Uterus (tissue), 4 donors: ENCODE results near the gene PWWP2B. TPM values are rescaled to one million over a fixed set of nuclear protein-coding genes. Genes with fewer than 3 reads are reported as not detected.

Experiments used
- DNase-seq, 2 donors: peaks; one replicate each; pipeline ENCODE4 v3.0.0-alpha.2; 2019 to 2020
- H3K27ac ChIP-seq, 2 donors: fragments of 200-600 bp; sonication (generic); 1 replicate in 1 of 2; 2 replicates in 1 of 2; pipeline ENCODE4 v1.5.1; 2016 to 2018
- H3K27me3 ChIP-seq, 2 donors: fragments of 200-600 bp; sonication (generic); one replicate each; pipeline ENCODE4 v1.5.1; 2018 to 2019; ENCODE audit warnings: control low read depth in 1 of 2
- H3K36me3 ChIP-seq, 2 donors: fragments of 200-600 bp; sonication (generic); one replicate each; pipeline ENCODE4 v1.5.1; 2019; ENCODE audit warnings: control low read depth in 1 of 2
- H3K4me1 ChIP-seq, 2 donors: fragments of 200-600 bp; sonication (generic); one replicate each; pipeline ENCODE4 v1.5.1; 2018 to 2019; ENCODE audit warnings: control low read depth in 1 of 2
- H3K4me3 ChIP-seq, 2 donors: fragments of 200-600 bp; sonication (generic); 1 replicate in 1 of 2; 2 replicates in 1 of 2; pipeline ENCODE4 v1.5.1; 2018 to 2019; ENCODE audit warnings: mild to moderate bottlenecking in 1 of 2
- H3K9me3 ChIP-seq, 2 donors: fragments of 200-600 bp; sonication (generic); one replicate each; pipeline ENCODE4 v1.5.1; 2019; ENCODE audit warnings: control low read depth in 1 of 2
- CTCF ChIP-seq, 4 experiments: fragments of 200-600 bp in 2 of 4; fragments of 450-650 bp in 2 of 4; sonication (generic) in 2 of 4; IDR thresholded peaks; one replicate each; pipeline ENCODE4 v1.5.1; 2016 to 2019; ENCODE audit warnings: antibody characterized with exemption in 4 of 4, mild to moderate bottlenecking in 2 of 4, moderate library complexity in 1 of 4
- POLR2A ChIP-seq, 2 donors: fragments of 450-650 bp; IDR thresholded peaks; one replicate each; pipeline ENCODE4 v1.6.1; 2016; ENCODE audit warnings: antibody characterized with exemption in 2 of 2, mild to moderate bottlenecking in 1 of 2, moderate library complexity in 1 of 2
- intact Hi-C: fragments of 100-400 bp; cut with DNase I; formaldehyde crosslinking; loops from one replicate; pipeline ENCODE4 v1.15.1; 2023; ENCODE audit warnings: low total_unique reads
- total RNA-seq, 4 donors: library from RNA; depleted of rRNA in 3 of 4; stranded (reverse); fragments of >200 nt in 3 of 4; gene quantifications; one replicate each; pipeline versions ENCODE4 v1.1.0 to v1.2.4, GENCODE V29; 2014 to 2023
- donor health status: DM: yes; HTN: yes; CAD: no.

PWWP2B gene
- total RNA-seq, 4 donors from 2014 or later = 0.29 to 27.6 (median 8.3) TPM

GRCh38 chr10:132416566-132417256 is 19.7 kb downstream of the PWWP2B start:
- TF ChIP-seq CTCF (IDR thresholded peaks at IDR 0.05) (no peak), POLR2A (IDR thresholded peaks at IDR 0.05) (no peak)
- Histone ChIP-seq H3K4me1 (peaks cover 13 to 45% of the 10 kb centered on the region in 2 donors), H3K4me3 (no peak overlapping the region), H3K27me3 (no peaks in the 10 kb centered on the region), H3K9me3 (no peaks in the 10 kb centered on the region), H3K27ac (peak overlapping the region in 1 of 2 donors; percentile 64), H3K36me3 (no peaks in the 10 kb centered on the region)
- intact Hi-C loops = no loop called here
- DNase-seq = no peak

DNA sequence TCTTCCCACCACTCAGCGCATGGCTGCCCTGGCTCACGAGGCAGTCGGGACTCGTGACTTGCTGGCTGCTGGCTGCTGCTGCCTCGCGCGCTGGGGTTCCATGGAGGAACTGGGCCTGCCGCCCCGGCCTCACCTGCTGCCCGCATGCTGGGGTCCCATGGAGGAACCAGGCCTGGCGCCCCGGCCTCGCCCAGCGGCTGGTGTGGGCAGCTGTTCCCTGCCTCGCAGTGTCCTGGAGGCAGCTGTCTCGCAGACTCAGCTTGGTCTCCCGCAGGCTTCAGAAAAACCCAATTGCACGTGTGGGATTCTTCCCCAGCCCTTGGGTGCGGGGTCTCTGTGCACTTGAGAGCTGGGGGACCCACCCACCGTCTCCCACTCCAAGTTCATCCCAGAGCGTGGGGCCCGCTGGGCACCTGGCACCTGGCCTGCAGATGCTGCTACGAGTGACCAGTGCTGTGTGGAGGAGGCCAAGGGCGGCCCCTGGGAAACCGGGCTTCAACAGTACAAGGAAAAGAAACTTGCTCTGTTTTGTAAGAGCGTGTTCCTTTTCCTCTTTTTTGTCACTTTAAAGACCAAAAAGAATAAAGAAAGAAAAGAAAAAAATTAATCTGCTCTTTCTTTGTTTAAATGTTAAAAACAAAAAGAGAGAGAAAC is 20.4 kb downstream of the PWWP2B start:
- Histone ChIP-seq H3K36me3 (no peaks in the 10 kb centered on the region), H3K4me1 (peaks cover 19 to 47% of the 10 kb centered on the region in 2 donors), H3K27me3 (no peaks in the 10 kb centered on the region), H3K27ac (peak overlapping the region in 1 of 2 donors; percentile 64), H3K9me3 (no peaks in the 10 kb centered on the region), H3K4me3 (no peak overlapping the region)
- intact Hi-C loops = no loop called here
- TF ChIP-seq POLR2A (IDR thresholded peaks at IDR 0.05) = no peak
- no peak for TF ChIP-seq CTCF (IDR thresholded peaks at IDR 0.05)
- no peak for DNase-seq

GRCh38 chr10:132417957-132418441 is 21.0 kb downstream of the PWWP2B start:
- no peak for DNase-seq
- H3K27ac ChIP-seq = peak overlapping the region; percentile 54 to 64
- no peaks in the 10 kb centered on the region for H3K27me3 ChIP-seq
- no peak overlapping the region for H3K4me3 ChIP-seq
- TF ChIP-seq CTCF (IDR thresholded peaks at IDR 0.05) = no peak
- no peak for TF ChIP-seq POLR2A (IDR thresholded peaks at IDR 0.05)
- peaks cover 19 to 42% of the 10 kb centered on the region in 2 donors for H3K4me1 ChIP-seq
- H3K9me3 ChIP-seq = no peaks in the 10 kb centered on the region
- intact Hi-C loops = no loop called here
- H3K36me3 ChIP-seq = no peaks in the 10 kb centered on the region

DNA sequence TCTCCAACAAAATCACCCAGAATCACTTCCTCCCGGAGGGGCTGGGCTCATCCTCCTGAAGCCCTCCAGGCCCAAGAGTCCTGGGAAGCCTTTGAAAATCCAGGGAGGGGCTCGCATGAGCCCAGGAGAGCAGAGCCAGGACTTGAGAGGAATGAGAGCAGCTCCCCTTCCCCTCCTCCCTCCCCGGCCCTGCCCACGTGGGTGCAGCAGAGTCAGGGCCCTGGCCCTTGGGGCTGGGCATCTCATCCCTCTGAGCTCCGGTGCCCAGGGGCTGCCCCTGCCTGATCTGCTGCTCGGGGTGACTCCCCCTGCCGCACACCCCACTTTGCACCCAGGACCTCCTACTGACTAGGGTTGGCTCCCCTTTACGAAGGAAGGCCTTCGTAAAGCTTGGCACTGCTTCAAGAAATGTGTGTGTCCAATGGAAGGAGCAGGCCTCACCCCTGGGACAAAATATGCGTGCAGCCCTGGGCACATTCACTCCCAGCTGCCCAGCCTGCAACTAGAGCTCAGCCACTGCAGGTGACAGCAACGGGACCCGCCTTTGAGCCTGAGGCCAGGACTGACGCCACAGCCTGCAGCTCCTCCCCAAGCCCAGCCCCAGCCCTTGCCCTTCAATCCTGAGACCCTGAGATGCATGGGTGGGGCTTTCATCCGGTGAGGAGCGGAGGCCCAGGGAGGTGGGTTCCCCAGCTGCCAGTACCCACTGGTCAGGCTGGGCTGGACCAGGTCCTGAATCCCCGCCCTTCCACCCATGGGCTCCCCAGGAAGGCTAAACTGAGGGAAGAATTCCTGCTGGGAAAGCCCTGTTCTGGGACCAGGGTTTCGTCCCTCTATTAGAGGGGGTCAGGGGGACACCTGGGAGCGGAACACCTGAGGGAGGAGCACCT is 21.8 kb downstream of the PWWP2B start:
- Histone ChIP-seq H3K4me1 (peaks cover 19 to 42% of the 10 kb centered on the region in 2 donors), H3K36me3 (no peaks in the 10 kb centered on the region), H3K27me3 (no peaks in the 10 kb centered on the region), H3K27ac (peak overlapping the region; percentile 54 to 64), H3K9me3 (no peaks in the 10 kb centered on the region), H3K4me3 (no peak overlapping the region)
- no peak for DNase-seq
- intact Hi-C loops = no loop called here
- TF ChIP-seq CTCF (IDR thresholded peaks at IDR 0.05) (no peak), POLR2A (IDR thresholded peaks at IDR 0.05) (peak in 1 of 2 donors; percentile 13)
